Muscle of back (tissue), 13 donors: ENCODE measurements around the gene NCAM1. TPM values are rescaled to one million over a fixed set of nuclear protein-coding genes. Genes with fewer than 3 reads are reported as not detected.
"Not testable (repeated sequence)": the region's sequence is repeated elsewhere in the genome, so short reads cannot be mapped to it uniquely, and the experiment has no call there.

Experiments
- DNase-seq, 3 donors: peaks; one replicate each; pipeline versions ENCODE4 v3.0.0 to v3.0.0-alpha.2; 2013
- long read RNA-seq, 9 donors: transcript quantifications; one replicate each; lab custom pipeline, GENCODE V29; 2026
- polyA plus RNA-seq, 10 donors: library from polyadenylated mRNA; unstranded; fragments of 120-200 nt; gene quantifications; one replicate each; pipeline ENCODE4 v1.2.1, GENCODE V29; 2013; ENCODE audit not compliant: insufficient read length in 10 of 10

The NCAM1 gene
- 100 to 1,000 TPM in 9 of 10 donors, 10 to 100 TPM in 1; 91.5 to 153 (median 122) TPM for polyA plus RNA-seq
- long read RNA-seq, donor 1, transcript NCAM1-216 (3 exons, 560 nt) = major isoform, 5 of 38 reads
- long read RNA-seq, donor 1, partial matches to known transcripts = 32 of 38 reads
- long read RNA-seq, donor 1, other reads (novel, unspliced or antisense) = 0 of 38 reads
- long read RNA-seq, donor 2, partial matches to known transcripts = 26 of 31 reads
- long read RNA-seq, donor 2, other reads (novel, unspliced or antisense) = 0 of 31 reads
- long read RNA-seq, donor 3 = 0 reads
- long read RNA-seq, donor 4, transcript NCAM1-216 (3 exons, 560 nt) = major isoform, 5 of 5 reads
- long read RNA-seq, donor 4, partial matches to known transcripts = 0 of 5 reads
- long read RNA-seq, donor 4, other reads (novel, unspliced or antisense) = 0 of 5 reads
- long read RNA-seq, donor 5, transcript NCAM1-216 (3 exons, 560 nt) = major isoform, 6 of 42 reads
- long read RNA-seq, donor 5, partial matches to known transcripts = 33 of 42 reads
- long read RNA-seq, donor 5, other reads (novel, unspliced or antisense) = 0 of 42 reads
- long read RNA-seq, donor 6, partial matches to known transcripts = 5 of 7 reads
- long read RNA-seq, donor 6, other reads (novel, unspliced or antisense) = 0 of 7 reads
- long read RNA-seq, donor 7, partial matches to known transcripts = 13 of 14 reads
- long read RNA-seq, donor 7, other reads (novel, unspliced or antisense) = 0 of 14 reads
- long read RNA-seq, donor 8, partial matches to known transcripts = 0 of 5 reads
- long read RNA-seq, donor 8, other reads (novel, unspliced or antisense) = 0 of 5 reads
- long read RNA-seq, donor 9, partial matches to known transcripts = 0 of 1 reads
- long read RNA-seq, donor 9, other reads (novel, unspliced or antisense) = 0 of 1 reads

DNA sequence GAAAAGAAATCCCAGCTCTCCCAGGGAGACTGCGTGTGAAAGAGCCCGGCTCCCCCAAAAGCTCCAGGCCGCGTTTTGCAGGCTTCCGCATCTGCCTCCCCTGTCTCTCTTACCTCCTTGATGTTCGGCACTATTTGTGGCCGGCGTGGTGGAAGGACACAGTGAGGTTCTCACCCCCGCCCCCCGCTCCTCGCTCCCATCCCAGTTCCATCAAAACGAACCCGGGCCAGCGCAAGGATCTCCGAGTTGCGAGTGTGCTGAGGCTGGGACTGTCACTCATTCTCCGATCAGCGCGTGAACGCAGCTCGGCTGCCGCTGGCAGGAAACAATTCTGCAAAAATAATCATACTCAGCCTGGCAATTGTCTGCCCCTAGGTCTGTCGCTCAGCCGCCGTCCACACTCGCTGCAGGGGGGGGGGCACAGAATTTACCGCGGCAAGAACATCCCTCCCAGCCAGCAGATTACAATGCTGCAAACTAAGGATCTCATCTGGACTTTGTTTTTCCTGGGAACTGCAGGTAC, at the start of gene NCAM1:
TSS of gene NCAM1 (plus strand) at position 275 of the 523 bp plus-strand sequence.
- DNase-seq = peak; percentile 89 to 95 (median 92)

DNA sequence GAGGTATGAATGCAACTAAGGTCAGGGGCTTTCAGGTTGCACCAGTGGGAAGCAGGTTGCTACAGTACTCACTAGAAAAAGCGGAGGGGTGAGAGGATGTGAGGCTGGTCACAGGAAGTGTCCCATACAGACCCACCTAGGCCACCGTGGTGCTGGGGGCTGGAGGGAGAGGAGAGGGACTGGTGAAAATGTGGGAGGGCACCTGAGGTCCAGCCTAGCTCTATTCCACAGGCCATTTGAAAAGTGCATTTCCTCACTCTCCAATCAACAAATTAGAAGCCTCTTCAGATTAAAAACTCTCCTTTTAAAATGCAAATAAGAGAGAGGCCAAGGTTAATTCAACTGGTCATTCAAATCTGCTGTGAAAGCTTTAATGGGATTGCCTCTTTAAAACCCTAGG, 38.6 kb upstream of the NCAM1 start:
- DNase-seq = no peak

DNA sequence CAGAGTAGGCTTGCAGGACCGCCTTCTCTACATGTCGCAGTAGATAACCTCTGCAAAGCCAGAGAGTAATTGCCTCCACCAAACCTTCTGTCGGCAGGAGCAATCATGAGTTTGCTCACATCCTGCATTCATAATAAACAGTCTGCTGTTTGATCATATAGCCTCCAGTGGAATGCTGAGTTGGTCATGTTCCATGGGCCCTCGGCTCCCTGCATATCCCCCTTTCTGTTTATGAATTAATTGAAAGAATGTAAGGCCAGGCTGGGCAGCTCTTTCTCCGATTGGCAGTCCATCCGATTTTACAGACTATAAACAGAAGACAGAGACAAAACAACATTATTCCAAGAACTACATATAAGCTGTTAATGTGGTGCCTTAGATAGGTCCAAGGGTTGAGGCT, 36.4 kb upstream of the NCAM1 start:
- DNase-seq = not testable (repeated sequence)

DNA sequence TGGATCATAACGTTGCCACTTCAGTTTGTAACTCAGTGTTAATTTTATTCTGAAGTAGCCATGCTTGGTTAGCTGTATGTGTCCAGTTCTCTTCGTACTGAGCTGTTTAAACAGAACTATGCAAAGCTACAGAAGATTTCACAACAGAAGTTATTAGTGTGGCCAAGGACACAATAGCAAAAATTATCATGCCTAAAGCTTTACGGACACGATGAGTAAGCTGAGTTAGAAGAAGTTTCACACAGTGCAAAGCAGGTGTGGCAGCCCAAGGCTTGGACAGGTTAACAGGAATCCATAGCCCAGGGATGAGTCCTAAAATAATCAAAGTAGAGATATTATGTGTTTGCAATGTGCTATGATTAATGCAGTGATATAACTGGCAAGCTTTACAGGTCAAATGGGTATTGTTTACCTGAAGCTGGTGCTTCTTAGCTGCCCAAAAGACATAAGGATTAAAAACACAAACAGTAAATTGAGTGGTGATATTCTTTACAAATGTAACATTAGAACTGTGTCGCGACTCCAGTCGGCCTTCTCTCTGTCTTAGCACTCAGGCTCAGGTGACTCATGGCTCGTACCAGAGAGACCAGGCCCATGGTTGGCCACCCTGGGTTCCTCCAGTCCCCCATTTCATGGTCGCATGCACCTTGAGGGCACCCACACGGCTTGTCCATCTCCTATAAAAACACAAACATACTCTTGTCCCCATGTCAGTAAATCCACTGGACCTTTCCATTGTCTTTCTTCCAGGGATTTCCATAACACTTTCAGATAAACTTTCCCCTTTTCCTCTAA, 35.5 kb upstream of the NCAM1 start:
- no peak for DNase-seq

DNA sequence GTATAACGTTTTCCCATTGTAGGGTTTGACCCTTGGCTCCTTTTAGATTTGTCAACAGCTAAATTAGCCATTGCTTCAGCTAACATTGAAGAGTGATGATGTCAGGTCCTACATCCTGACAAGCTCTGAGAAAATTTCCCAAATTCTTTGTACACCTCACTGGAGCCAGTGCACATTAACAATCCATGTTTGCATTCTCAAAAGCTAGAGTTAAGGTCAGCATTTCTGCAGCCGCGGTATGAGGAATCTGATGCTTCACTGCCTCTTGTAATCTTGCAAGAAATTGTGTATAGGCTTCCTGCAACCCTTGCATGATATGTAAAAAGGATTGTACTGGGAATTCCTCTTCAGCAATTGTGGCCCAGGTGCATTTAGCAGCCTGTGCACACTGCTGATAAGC, 33.1 kb upstream of the NCAM1 start:
- no peak for DNase-seq

DNA sequence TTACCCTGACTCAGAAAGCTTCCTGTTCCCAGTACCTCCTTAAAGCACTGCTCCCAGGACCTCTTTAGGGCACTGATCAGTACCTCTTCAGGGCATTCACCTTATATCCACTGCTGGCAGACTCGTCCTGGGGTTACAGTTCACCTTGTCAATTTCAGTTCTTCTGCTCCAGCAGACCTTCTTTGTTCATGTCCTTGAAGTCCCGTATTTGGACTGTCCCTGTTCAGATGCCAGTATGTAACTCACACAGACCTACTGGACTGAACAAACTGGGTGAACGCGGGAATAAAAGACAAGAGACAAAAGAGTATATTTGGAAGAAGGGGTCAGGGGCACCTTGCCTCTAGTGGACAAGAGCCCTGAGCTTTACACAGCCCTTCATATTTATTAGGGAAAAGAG, 31.8 kb upstream of the NCAM1 start:
- no peak for DNase-seq

DNA sequence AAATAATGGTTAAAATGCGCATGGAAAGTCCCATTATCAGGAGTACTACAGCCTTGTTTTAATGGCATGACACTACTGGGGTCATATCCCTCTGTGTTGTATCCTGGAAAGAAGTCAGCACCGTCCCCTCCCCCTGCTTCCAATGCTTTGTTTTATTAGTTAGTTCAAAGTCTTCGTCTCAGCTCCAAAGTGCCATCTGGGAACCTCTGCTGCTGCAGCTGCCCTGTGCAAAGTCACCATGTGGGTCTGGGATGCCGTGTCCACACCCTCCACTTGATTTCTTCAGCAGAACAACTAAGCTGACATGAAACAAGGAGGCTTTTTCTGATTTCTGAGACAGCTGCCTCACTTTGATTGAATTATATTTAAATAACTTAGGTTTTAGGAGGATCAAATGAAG, 29.5 kb upstream of the NCAM1 start:
- DNase-seq = peak in 1 of 3 donors; percentile 14

DNA sequence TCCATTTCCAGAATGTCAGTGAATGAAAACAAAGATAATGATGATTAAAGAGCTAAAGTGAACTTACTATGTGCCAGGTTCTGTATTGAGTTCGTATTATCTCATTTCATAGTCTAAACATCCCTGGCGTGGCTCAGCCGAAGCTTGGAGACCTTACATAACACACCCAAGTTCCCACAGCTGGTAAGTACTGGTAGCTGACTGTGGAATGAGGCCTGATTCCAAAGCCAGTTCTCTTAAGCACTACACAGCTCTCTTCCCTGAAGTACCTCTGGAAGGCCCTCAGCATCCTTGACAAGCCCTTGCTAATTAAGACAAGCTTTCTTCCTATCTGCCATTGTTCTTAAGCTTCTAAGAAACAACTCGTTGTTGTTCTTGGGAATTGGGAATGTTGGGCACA, 28.6 kb upstream of the NCAM1 start:
- DNase-seq = no peak

DNA sequence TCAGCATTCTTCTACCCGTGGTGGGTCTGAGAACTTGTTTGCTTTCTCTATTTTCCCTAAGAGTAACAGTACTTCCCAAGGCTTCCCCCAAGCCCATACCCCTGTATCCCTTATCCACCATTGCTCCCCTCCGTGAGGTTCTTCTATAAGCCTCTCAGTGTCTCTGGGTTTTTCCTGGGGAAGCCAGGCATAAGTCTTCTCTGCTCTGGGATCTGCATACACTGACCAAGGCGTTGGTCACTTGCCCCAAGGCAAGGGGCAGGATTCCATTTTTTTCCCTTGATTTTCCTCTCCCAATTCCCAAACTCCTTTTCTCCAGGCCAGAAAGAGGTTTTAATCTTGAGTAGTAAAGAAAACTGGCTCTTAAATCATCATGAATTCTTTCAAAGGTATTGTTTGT, 27.2 kb upstream of the NCAM1 start:
- DNase-seq = no peak

DNA sequence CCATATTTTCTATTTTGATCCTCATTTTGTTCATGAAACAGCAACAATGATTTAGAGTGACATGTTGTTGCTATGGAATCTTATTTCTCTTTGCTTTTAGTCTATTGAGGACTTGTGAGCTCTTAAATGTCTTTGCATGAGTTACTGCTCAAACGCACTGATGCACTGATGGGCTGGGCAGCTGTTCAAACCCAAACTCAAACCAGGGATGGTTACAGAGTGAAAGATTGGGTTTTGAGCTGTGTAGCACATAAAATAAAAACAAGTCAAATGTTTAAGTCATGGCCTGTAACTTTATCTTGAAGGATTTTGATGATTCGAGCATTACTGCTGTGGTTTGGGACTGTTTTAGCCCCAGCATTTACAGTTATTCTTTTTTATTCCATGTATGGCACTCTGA, 20.1 kb upstream of the NCAM1 start:
- DNase-seq = peak in 1 of 3 donors; percentile 16

DNA sequence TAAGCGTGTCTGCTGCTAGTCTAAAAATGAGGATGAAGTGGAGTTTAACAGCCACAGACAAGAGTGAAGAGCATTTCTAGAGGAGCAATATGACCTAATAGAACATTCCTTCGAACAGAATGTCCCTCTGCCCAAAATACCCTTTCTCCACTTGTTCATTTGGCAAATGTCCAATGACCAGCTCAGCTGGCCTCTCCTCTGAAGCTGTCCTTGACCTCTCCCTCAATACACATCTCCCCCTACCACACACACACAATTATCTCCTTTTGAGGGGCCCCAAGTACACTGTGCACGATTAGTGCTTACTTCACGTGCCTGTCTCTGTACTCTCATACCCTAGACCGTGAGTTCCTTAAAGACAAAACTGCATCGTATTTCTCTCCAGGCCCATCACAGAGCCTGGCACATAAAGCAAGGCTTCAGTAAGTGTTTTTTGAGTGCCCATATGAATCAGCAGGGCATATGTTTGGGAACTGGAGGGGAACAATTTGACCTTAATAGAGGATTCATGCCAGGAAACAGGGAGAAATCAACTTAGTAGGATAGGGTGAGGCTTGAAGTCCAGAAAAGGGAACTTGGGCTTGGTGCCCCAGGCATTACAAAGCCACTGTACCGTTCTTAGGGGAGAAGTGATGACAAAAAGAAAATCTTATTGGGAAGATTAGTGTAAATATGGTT, 18.1 kb upstream of the NCAM1 start:
- peak in 2 of 3 donors; percentile 13 to 19 for DNase-seq

DNA sequence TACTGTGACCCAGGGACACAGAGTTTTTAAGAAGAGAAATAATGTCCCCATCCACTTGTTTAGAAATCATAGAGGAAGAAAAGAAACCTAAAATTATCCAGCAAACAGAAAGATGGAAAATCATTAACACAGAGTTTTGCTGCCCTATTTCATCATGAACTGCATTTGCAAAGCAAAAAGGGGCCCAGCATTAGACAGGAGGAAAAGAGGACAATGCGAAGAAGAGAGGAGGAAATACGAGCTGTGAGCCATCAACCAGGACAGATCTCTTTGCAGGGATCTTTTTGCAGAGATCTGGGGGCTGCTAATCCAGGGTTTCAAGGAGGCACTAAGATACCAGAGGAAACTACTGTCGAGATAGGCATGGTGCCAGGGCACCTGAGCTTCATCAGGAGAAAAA, 14.4 kb upstream of the NCAM1 start:
- DNase-seq = no peak

DNA sequence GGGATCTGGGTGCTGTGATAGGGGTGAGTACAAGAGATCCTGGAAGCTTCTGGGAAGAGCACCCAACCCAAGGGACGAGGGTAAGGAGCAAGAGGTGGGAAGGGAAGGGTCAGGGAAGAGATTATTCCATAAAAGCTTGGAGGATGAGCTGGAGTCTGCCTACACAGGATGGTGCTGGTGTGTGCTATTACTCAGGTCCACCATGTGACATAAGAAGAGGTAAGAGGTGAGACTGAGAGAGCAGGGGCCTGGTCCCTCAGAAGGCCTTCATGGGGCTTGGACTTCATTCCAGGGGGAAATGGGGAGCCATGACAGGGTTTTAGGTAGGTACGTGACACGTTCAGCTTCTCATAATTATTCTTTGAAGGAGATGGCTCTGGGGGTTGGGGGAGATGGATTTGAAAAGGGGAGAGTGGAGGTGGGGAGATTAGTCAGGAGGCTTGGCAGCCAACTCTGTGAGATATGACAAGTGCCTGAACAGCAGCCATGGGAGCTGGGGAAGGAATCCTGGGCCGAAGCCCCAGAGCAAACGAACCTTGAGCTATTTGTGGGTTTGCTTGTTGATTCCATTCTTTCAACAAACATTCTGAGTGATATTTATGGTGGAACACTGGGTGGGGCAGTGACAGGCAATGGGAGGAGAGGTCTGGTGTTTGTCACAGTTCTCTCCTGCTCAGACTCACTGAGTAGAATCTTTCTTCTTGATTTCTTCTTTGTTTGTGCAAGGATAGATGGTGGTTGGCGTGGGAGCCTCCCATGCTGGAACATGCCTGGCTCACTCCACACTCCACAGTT, 11.2 kb upstream of the NCAM1 start:
- DNase-seq = no peak

DNA sequence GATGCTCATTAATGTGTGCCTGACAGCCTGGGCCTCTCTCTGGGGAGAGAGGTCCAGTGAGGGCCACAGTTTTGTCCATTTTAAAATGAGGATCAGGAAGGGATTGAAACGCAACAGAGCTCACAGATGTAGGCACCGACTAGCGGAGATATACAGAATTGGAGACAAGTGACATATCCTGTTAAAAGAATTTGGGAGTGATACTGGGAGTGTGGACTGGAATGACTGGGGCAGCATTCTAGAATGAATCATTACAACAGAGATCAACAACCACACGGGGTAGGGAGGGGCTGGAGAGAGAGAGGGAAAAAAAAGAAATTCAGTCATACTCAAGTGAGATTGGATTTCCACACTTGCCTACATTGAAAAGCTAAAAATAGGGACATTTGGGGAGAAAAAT, 2.5 kb upstream of the NCAM1 start:
- DNase-seq = no peak

DNA sequence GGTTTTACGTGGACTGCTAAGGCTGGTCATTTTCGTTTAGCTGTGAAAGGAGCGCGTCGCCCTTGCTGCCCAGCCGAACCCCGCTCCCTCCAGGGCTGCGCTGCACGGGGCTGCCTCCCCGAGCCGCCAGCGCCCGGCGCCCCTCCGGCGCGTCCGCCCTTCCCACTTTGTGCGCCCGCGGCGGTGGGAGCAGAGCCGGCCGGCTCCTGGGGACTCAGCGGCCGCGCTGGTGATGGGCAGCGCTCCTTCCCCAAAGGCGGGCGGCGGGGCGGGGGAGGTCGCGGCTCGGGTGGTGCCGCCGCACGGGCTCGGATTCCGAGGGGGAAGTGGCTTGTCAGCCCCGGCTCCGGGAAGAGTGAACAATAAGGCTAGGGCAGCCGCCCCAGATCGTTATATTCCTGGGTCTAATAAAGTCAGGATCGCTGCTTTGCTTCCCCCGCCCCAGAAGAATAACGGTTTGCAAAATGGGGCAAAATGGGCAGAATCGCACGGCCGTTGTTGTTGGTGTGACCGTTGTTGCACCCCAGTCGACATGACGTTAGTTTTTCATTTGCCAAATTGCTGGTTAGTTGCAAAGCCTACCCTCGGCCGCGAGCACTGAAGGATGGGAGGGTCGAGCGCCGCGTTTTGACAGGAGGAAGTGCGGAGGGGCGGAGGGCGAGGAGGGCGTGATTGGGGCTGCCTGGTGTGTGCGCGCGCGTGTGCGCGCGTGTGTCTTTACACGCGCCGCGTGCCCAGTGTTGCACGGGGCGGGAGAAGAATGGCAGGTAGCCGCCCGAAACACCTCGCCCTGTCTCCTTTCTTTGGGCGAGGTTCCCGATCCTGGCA, 745 bp downstream of the NCAM1 start:
- peak in 2 of 3 donors; percentile 44 to 82 for DNase-seq

DNA sequence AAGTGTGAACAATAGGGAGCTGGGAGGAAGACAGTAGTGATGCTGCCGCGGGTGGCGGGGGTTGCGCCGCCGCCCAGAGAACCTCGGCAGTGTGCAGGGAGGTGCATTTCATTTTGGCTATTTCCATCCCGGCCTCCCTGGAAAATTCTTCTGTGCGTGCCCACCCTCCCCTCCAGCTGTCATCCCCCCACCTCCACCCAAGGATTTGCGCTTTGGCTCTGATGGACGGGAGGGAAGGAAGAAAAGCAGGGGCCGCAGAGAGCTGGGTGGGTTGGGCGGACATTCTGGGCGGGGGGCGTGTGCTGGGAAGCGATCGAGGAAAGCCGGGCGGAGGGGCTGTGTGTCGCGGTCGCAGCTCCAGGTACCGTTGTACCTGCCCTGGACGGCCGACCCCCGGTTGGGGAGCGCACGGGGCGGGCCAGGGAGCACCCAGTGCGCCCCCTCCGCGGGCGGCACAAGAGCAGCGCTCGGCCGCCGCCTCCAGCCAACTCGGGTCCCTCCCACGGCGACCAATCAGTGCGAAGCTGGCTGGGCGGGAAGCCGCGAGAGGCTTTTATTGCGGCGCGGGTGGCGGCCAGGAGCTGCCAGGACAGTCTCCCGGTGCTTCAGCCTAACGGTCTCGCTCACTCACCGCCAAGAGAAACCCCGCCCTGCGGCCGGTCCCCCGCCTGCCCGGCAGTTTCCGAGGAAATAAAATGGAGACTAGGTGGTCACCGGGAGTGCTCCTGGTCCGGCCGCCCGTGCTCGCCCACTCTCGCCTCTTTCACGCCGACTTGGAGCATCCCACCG, 1.6 kb downstream of the NCAM1 start:
- peak; percentile 46 to 81 (median 64) for DNase-seq

DNA sequence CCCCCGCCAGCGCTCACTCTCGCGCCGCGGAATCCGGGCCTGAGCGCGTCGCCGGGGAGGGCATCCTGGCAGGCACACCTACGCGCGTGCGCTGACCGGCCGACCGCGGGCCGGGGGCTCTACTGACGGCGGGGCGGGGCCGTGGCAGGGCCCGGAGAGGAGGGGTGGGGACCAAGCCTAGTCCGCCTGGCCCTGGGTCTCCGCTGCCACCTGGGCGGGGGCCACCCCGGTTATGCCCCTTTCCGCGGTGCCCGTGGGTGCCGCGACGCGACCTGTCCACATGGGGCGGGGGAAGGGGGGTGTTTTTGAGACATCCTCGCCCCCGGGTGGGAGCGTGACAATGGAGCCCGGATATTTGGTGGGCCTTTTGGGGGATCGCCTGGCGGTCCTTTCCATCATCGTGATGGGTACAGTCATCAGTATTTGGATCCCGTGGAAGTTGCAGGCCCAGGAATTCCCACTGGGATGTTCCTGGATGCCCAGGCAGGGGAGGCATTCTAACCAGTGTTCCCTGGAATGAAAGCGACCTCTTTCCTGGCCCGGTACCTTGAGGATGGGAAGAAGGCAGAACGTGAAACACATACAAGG, 2.2 kb downstream of the NCAM1 start:
- DNase-seq = peak in 1 of 3 donors; percentile 40

DNA sequence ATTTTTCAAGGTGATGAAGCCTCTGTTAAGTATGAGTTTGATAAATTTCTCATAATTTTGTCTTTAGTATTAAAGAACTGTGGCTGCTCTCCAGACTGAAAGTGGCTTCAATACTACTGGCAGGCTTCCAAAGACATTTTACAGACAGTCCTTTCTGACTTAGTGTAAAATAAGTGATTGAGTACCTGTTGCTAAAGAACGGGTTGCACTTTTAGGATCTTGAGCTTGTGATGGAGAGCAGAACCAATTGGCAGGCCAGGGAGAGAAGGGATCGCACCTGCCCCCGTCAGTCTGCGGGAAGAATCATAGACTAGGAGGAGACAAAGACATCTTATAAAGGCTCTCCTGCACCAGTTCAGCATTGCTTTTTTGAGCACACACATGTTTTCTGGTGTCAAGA, 4.4 kb downstream of the NCAM1 start:
- DNase-seq = peak; percentile 30 to 52 (median 51)
